DND-41 (cell line): ENCODE measurements around the gene B4GALT5.

Source experiments
- ATAC-seq: fragments of 200-7000 bp; cut with Tn5 transposase; 3 replicates; pipeline ENCODE4 v1.9.1; 2021; ENCODE audit warnings: low read depth; ENCODE audit not compliant: insufficient read depth
- DNase-seq: peaks from one replicate; pipeline ENCODE4 v3.0.0-alpha.2; 2020
- H2AFZ ChIP-seq: 2 replicates; pipeline ENCODE4 v1.6.0; 2012; ENCODE audit warnings: low read depth, low read length
- H3K27ac ChIP-seq: 2 replicates; pipeline ENCODE4 v1.5.1; 2012; ENCODE audit warnings: low read length, inconsistent platforms
- H3K27me3 ChIP-seq: fragments of 200-600 bp; sonication (generic); 2 replicates; pipeline ENCODE4 v1.6.0; 2012; ENCODE audit warnings: low read length, mild to moderate bottlenecking, inconsistent platforms; ENCODE audit not compliant: insufficient read depth, poor library complexity
- H3K36me3 ChIP-seq: 2 replicates; pipeline ENCODE4 v1.5.1; 2012; ENCODE audit warnings: low read length, inconsistent platforms; ENCODE audit not compliant: insufficient read depth
- H3K4me1 ChIP-seq: 2 replicates; pipeline ENCODE4 v1.5.1; 2012; ENCODE audit warnings: mild to moderate bottlenecking, low read length; ENCODE audit not compliant: insufficient read depth
- H3K4me2 ChIP-seq: 2 replicates; pipeline ENCODE4 v1.6.0; 2012; ENCODE audit warnings: mild to moderate bottlenecking, moderate library complexity, low read length, inconsistent platforms; ENCODE audit not compliant: insufficient read depth
- H3K4me3 ChIP-seq, 2 experiments: fragments of 200-600 bp in 1 of 2; shearing (Covaris generic) in 1 of 2; 2 replicates each; pipeline ENCODE4 v1.5.1; 2012 to 2016; ENCODE audit warnings: inconsistent platforms in 2 of 2, low read length in 2 of 2, mild to moderate bottlenecking in 2 of 2, low read depth in 1 of 2, moderate library complexity in 1 of 2
- H3K79me2 ChIP-seq: 2 replicates; pipeline ENCODE4 v1.6.0; 2012; ENCODE audit warnings: low read length, inconsistent platforms; ENCODE audit not compliant: insufficient read depth
- H3K9ac ChIP-seq: 2 replicates; pipeline ENCODE4 v1.6.0; 2012; ENCODE audit warnings: low read depth, mild to moderate bottlenecking, inconsistent platforms, low read length, moderate library complexity
- H3K9me3 ChIP-seq: 2 replicates; pipeline ENCODE4 v1.5.1; 2012; ENCODE audit warnings: low read length, moderate library complexity, mild to moderate bottlenecking, inconsistent platforms; ENCODE audit not compliant: insufficient read depth, severe bottlenecking
- H4K20me1 ChIP-seq: 2 replicates; pipeline ENCODE4 v1.6.0; 2012; ENCODE audit warnings: low read length; ENCODE audit not compliant: insufficient read depth
- EZH2 ChIP-seq: IDR thresholded peaks from 3 replicates; pipeline ENCODE4 v1.6.1; 2012; ENCODE audit warnings: borderline replicate concordance, low read depth, mild to moderate bottlenecking, moderate library complexity, low read length, inconsistent platforms; ENCODE audit not compliant: severe bottlenecking
- TF ChIP-seq, protein P1 (sequence below): IDR thresholded peaks from 2 replicates; pipeline ENCODE4 v1.5.1; 2012; ENCODE audit warnings: borderline replicate concordance, low read length, moderate library complexity, mild to moderate bottlenecking; ENCODE audit not compliant: poor library complexity, severe bottlenecking; ENCODE audit errors: extremely low read depth

B4GALT5 gene

DNA sequence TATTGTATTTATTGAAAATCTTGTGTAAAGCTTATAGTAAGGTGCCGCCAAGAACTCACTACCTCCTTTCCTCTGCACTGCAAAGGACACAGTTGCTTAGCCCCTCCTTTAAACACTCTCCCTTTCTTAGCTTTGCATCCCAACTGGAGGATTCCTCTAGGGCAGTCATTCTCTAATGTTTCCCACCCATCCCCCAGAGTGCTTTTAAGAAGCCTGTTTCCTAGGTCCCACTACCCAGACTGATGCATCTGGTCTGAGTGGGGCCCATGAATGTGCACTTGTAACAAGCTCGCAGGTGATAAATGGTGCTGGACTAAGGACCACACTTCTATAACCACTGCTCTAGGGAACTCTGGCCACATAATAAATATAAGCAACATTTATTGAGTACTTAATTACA lies 55.2 kb downstream of the B4GALT5 start:
- no peak for TF ChIP-seq EZH2
- TF ChIP-seq, protein P1, sequence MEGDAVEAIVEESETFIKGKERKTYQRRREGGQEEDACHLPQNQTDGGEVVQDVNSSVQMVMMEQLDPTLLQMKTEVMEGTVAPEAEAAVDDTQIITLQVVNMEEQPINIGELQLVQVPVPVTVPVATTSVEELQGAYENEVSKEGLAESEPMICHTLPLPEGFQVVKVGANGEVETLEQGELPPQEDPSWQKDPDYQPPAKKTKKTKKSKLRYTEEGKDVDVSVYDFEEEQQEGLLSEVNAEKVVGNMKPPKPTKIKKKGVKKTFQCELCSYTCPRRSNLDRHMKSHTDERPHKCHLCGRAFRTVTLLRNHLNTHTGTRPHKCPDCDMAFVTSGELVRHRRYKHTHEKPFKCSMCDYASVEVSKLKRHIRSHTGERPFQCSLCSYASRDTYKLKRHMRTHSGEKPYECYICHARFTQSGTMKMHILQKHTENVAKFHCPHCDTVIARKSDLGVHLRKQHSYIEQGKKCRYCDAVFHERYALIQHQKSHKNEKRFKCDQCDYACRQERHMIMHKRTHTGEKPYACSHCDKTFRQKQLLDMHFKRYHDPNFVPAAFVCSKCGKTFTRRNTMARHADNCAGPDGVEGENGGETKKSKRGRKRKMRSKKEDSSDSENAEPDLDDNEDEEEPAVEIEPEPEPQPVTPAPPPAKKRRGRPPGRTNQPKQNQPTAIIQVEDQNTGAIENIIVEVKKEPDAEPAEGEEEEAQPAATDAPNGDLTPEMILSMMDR, result no peak
- Histone ChIP-seq H3K36me3 (peaks cover 30% of the 10 kb centered on the region), H3K27me3 (no peaks in the 10 kb centered on the region), H2AFZ (no peak overlapping the region), H3K27ac (no peak overlapping the region), H3K4me3 (no peak overlapping the region), H4K20me1 (peaks cover 42% of the 10 kb centered on the region; the same call in 1 of the 2 replicates), H3K4me2 (no peak overlapping the region), H3K9me3 (no peaks in the 10 kb centered on the region), H3K79me2 (peaks cover 47% of the 10 kb centered on the region), H3K4me1 (no peaks in the 10 kb centered on the region), H3K9ac (no peak overlapping the region)
- DNase-seq (no peak), ATAC-seq (no peak)

DNA sequence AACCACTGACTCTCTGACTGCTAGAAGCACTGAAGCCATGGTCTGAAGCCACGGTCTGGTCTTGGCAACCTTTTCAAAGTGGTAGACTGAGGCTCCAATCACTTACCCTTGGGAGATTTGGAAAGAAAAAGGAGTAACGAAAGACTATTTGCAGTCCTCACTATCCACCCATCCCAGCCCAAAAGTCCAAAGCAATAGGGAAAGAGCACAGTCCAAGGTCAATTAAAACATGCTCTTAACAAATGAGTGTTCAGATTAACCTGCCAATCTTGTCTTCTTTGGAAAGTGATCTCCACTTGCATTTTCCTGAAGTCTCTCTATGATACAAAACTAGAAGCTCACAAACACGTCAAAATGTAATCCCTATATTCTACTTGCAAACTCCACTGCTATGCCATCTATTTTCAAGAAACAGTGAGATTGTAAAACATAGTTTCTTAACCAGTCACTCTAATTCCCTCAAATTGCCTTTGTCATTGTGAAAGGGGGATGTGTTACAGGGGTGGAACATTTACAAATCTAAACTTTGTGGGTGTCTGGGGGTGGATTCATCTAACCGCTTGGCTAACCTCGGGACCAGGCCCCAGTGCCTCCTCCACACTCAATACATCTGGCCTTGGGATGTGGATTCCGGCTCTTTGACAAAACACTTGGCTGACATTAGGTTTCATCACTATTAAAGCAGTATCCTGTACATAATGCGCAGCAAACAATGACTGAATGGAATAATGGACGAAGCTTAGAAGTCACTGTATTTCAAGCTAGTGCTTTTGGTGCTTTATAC lies 56.4 kb downstream of the B4GALT5 start:
- peaks cover 42% of the 10 kb centered on the region for H3K36me3 ChIP-seq
- no peaks in the 10 kb centered on the region for H3K27me3 ChIP-seq
- ATAC-seq, result no peak
- H3K4me1 ChIP-seq, result no peaks in the 10 kb centered on the region
- H4K20me1 ChIP-seq, result peaks cover 37% of the 10 kb centered on the region; the same call in 1 of the 2 replicates
- no peak overlapping the region for H3K9ac ChIP-seq
- H3K27ac ChIP-seq, result no peak overlapping the region
- no peak for DNase-seq
- peaks cover 38% of the 10 kb centered on the region for H3K79me2 ChIP-seq
- H2AFZ ChIP-seq, result no peak overlapping the region
- H3K4me3 ChIP-seq, result no peak overlapping the region
- TF ChIP-seq, protein P1, result no peak
- no peak for TF ChIP-seq EZH2
- H3K4me2 ChIP-seq, result no peak overlapping the region
- no peaks in the 10 kb centered on the region for H3K9me3 ChIP-seq

GRCh38 chr20:49656304-49656703 lies 57.4 kb downstream of the B4GALT5 start:
- H2AFZ ChIP-seq, result no peak overlapping the region
- H3K4me1 ChIP-seq, result no peaks in the 10 kb centered on the region
- TF ChIP-seq EZH2, result no peak
- TF ChIP-seq, protein P1, result no peak
- no peaks in the 10 kb centered on the region for H3K27me3 ChIP-seq
- H3K27ac ChIP-seq, result no peak overlapping the region
- peaks cover 29% of the 10 kb centered on the region for H3K79me2 ChIP-seq
- no peak overlapping the region for H3K4me3 ChIP-seq
- H3K36me3 ChIP-seq, result peaks cover 49% of the 10 kb centered on the region
- H3K9ac ChIP-seq, result no peak overlapping the region
- no peaks in the 10 kb centered on the region for H3K9me3 ChIP-seq
- no peak overlapping the region for H3K4me2 ChIP-seq
- DNase-seq (no peak), ATAC-seq (no peak)
- peaks cover 28% of the 10 kb centered on the region; the same call in 1 of the 2 replicates for H4K20me1 ChIP-seq
